RPMI8226 (cell line): Measurements from ENCODE around the gene GMPR.
"Not testable (repeated sequence)": the region's sequence is repeated elsewhere in the genome, so short reads cannot be mapped to it uniquely, and the experiment has no call there.

Source experiments
- DNase-seq: peaks from one replicate; pipeline ENCODE4 v3.0.0-alpha.2; 2015

The GMPR gene

GRCh38 chr6:16226117-16227047 lies 12.0 kb upstream of the GMPR start:
- DNase-seq = not testable (repeated sequence)

GRCh38 chr6:16227048-16227562 lies 11.3 kb upstream of the GMPR start:
- no peak for DNase-seq

DNA sequence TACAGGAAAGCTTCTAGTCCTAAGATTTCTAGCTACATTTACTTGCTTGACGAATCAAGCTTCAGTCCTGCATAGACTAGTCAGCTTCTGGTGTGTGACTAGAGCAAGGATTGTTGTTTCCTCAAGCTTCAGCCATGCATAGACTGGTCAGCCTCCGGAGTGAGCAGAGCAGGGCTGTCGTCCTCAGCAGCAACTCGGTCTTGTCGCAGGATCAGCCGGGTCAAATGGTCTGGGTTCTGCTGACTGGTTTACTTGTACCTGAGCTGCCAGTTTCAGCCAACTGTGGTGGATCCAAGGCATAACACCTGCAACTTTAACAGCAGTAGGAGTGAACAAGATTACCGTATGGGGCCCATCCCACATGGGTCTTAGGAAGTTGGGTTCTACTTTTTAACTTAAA lies 10.8 kb upstream of the GMPR start:
- DNase-seq = no peak

DNA sequence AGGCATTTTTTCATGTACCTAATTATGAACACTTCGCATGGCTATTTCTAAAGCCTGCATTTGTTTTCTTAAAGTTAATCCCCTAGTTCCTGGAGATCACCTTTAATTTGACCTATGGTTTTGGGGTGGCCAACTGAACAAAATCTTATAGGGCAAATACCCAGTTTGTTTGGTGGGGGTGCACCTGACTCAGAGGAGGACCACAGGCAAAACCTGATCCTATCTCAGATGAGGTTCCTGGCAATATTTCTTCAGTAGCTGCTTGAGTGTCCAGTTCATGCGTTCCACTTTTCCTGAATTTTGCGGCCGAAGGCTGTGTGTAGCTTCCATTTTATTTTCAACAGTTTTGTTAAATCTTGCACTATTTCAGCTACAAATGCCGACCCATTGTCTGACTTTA lies 10.3 kb upstream of the GMPR start:
- no peak for DNase-seq

GRCh38 chr6:16228709-16229665 lies 9.4 kb upstream of the GMPR start:
- DNase-seq = no peak

GRCh38 chr6:16229700-16230099 lies 8.7 kb upstream of the GMPR start:
- DNase-seq = no peak

DNA sequence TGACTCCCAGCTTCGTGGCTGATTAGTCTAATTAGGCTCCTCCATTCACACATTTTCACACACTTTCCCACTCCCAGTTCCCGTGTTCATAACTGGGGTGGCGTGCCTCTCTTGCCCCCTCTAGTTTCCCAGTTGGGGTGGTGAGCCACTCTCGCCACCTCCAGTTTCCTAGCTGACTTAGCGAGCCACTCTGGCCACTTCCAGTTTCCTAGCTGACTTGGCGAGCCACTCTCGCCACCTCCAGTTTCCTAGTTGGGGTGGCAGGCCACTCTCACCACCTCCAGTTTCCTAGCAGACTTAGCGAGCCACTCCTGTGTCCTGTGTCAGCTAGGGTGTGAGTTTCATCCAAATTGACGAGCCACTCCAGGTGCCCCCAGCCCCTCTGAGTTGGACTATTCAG lies 7.4 kb upstream of the GMPR start:
- no peak for DNase-seq

DNA sequence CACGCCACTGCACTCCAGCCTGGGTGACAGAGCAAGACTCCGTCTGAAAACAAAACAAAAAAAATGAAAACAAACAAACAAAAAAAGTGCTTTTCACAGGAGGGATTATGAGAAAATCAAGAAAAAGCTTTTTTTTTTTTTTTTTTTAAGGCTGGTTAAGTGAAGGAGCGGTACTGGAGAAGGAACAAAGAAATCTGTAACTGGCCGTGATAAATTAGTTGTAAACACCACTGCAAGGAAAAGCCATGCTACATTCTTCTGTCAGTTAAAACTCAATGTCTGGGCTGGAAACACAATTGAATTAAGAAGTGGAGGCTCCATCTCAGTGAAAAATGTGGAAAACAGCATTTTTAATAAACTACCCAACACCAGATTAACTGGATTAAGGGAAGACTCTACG lies 6.3 kb upstream of the GMPR start:
- no peak for DNase-seq

GRCh38 chr6:16236009-16236501 lies 2.3 kb upstream of the GMPR start:
- DNase-seq = no peak

- peak; percentile 88 for DNase-seq
Measured at GRCh38 chr6:16236631-16237199, 1.7 kb upstream of the GMPR start.

DNA sequence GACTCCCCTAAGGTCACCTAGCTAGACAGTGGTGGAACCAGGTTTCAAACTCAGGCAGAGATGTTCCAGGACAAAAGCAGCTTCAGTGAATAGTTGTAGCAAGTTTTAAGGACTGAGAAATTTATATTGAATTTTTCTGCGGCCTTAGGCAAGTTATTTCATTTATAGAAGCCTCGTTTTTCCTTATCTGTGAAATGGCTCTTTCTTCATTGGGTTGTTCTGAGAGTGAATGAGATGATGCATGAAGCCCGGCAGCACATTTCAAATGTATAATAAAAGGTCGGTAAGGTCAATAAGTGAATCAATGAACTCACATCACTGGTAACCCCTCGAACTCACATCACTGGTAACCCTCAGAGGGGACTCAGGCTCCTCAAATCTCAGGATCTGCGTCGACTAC lies 1.1 kb upstream of the GMPR start:
- no peak for DNase-seq

DNA sequence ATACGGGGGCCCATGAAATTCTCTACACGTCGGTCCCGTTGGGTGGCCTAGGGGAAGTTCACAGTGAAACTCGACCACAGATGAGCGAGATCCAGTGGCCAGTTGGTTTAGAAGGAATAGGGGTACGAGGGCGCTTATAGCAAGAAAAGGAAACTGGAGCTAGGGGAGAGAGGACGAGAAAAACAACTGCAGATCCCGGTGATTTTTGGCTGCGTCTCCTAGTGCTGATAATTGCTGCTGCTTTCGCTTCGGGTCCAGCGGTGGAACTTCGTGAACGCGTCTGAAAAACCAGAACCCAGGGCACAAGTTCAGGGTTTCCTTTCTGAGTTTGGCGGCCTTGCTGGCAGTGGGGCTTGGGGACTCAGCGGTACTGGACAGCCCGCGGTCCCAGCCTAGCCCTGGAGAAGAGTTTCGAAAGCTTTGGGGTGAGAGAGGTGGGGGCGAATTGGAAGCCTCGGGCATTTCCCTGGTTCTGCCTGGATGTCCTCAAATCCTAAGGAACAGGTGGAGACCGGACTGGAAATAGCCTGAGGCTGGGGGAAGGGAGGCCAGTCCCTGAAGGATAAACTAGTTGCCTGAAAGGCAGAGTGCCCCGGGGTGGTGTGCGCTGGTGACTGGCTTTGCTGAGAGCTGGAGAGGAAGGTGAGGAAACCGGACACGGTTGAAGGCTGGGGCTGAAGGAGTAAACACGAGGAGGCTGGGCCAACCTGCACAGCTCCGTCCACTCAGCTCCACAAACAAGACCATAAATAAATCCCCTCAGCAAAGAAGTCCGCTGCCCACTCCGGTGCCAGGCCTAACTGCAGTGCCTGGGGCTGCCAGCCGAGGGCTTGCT lies 793 bp downstream of the GMPR start:
- no peak for DNase-seq

GRCh38 chr6:16239798-16240123 lies 1.4 kb downstream of the GMPR start:
- no peak for DNase-seq

- no peak for DNase-seq
Measured at GRCh38 chr6:16240589-16241320, 2.4 kb downstream of the GMPR start.

DNA sequence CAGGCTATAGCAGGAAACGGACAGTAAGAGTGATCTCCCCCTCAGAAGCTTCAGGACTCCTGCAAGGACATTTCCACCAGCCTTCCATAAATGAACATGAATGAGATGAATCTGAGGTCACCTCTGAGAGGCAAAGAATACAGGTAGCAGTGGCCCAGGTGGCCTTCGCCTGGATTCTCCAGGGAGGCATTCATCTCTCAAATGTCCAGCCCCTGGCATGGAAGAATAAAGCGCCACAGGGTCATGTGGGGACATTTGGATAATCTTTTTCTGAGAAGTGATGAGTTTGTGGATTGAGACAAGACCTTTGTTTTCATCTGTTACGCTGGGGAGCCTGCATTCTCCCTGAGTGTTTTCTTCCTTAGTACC lies 2.9 kb downstream of the GMPR start:
- DNase-seq = no peak

GRCh38 chr6:16243055-16243454 lies 4.7 kb downstream of the GMPR start:
- DNase-seq = no peak

DNA sequence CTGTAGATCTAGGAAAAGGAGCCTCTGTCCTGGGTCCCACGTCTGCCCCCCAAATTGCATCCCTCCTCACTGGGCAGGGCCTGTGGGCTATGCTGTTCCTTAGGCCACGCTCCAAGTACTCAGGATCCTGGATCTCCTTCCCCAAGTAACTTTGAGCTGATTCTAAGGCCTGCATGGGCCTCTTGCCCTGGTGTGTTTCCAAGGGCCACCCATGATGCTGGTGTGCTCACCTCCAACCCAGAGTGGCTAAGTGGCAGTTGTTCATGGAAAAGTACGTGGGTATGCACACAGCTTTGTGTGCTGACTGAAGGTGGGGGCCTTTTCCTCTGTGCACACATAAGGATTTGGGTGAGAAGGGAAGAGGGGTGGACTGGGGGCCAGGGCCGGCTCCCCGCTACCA lies 5.3 kb downstream of the GMPR start:
- DNase-seq = no peak

- DNase-seq = no peak
Measured at GRCh38 chr6:16244446-16244845, 6.1 kb downstream of the GMPR start.

DNA sequence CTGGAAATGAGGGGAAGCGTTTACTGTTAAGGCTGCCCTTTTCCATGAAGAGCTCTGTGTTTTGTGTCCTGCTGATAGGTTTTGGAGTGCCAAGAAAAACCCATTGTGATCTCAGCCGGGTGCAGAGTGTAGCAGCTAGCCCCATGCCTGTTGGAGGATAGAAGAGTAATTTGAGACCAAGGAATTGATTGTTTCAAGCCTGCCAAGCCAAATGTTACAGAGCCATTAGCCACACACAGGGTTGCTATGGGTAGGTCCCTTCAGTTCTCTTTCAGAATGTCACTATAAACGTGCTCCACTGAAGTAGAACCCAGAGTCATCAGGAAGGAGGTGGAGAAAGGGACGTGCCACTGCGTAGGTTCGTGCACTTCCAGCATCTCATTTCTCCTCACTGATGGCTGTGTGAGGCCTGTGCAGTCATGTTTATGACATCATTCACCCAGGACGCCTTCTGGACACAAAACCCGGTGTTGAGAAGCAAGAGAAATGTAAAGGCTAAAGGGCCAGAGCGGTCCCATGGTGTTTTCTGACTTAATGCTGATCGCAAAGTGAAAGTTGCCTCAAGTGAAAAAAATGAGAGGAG lies 6.6 kb downstream of the GMPR start:
- no peak for DNase-seq

GRCh38 chr6:16248271-16248853 lies 10.0 kb downstream of the GMPR start:
- no peak for DNase-seq

- DNase-seq = no peak
Measured at GRCh38 chr6:16249971-16250370, 11.6 kb downstream of the GMPR start.
